Activated naive CD4-positive, alpha-beta T cell treated with anti-CD3 and anti-CD28 coated beads, Interleukin-2, amount 50 U/mL, for 16 hours (primary cell): ENCODE results near the gene ARHGEF16.

ENCODE experiments used
- DNase-seq: peaks from one replicate; pipeline ENCODE4 v3.0.0-alpha.2; 2020

The ARHGEF16 gene

GRCh38 chr1:3469104-3469848 is 14.8 kb downstream of the ARHGEF16 start:
- no peak for DNase-seq

GRCh38 chr1:3469849-3470649 is 15.6 kb downstream of the ARHGEF16 start:
- no peak for DNase-seq

DNA sequence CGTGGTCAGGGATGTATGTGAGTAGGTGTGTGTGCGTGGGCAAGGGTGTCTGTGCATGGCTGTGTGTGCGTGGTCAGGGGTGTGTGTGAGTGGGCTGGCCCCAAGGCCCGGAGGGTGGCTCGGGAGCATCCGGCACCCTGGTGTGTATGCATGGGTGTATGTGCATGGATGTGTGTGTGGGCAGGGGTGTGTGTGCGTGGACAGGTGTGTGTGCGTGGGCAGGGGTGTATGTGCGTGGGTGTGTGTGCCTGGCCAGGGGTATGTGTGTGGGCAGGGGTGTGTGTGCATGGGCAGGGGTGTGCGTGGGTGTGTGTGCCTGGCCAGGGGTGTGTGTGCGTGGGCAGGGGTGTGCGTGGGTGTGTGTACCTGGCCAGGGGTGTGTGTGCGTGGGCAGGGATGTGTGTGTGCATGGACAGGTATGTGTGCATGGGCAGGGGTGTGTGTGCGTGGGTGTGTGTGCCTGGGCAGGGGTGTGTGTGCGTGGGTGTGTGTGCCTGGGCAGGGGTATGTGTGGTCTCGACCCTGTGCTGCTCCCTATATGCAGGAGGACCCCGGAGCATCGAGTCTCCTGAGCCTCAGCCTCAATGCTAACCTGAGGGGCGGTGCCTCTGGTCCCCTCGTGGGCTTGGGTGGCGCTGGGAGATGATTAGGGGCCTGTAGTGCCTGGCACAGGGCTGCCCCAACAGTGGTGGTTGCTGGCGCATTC is 16.3 kb downstream of the ARHGEF16 start:
- DNase-seq = no peak

- no peak for DNase-seq
Measured at GRCh38 chr1:3471356-3472087, 17.1 kb downstream of the ARHGEF16 start.

GRCh38 chr1:3472088-3472850 is 17.8 kb downstream of the ARHGEF16 start:
- no peak for DNase-seq

- no peak for DNase-seq
Measured at GRCh38 chr1:3472906-3473305, 18.4 kb downstream of the ARHGEF16 start.

GRCh38 chr1:3473381-3473844 is 18.9 kb downstream of the ARHGEF16 start:
- DNase-seq = no peak

- no peak for DNase-seq
Measured at GRCh38 chr1:3474016-3474415, 19.6 kb downstream of the ARHGEF16 start.

- DNase-seq = no peak
Measured at GRCh38 chr1:3474421-3474820, 20.0 kb downstream of the ARHGEF16 start.

GRCh38 chr1:3475839-3476573 is 21.5 kb downstream of the ARHGEF16 start:
- no peak for DNase-seq

DNA sequence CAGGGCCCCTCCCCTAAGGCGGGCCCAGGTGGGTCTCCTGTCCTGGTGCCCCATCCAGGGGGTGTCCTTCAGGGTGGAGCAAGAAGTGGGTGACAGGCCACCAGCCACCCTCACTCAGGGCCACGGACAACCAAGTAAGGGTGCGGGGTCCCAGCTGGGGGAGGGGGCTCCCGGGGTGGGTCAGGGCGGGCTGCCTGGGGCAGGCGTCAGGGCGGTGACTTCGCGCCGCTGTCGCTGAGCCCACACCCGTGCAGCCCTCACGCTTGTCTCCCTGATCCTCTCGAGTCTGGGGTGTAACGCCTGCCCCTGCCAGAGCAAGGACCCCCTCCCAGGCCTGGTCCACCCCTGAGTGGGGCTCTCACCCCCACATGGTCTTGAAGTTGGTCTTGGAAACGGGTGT is 22.2 kb downstream of the ARHGEF16 start:
- DNase-seq = no peak

DNA sequence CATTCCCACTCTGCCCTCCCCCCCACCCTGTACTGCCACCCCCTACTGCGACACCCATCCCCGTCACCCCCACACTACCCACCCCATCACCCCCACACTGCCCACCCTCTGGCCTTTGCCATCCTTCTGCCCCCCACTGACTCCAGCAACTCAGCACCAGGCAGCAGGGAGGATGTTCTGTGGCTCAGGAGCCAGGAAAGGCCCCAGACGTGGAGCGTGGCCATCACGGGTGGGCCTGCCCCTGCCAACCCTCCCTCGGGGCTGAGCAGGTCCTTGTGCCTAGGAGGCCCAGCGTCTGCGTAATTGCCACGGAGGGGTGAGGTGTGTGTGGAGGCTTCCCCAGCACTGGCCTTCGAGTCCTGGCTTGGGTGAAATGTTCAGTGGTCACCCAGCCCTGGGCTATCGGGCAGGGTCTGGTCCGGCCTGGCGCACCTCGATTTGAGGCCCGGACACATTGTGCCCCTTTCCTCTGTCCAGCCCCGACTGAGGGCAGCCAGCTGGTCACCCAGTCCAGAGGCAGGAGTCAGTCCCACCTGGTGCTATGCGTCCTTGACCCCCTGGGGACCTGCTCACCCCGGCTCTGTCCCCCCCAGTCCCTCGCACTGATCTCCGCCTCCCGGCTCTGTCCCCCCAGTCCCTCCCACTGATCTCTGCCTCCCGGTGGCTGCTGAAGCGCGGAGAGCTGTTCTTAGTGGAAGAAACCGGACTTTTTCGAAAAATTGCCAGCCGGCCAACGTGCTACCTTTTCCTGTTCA is 23.0 kb downstream of the ARHGEF16 start:
- no peak for DNase-seq

DNA sequence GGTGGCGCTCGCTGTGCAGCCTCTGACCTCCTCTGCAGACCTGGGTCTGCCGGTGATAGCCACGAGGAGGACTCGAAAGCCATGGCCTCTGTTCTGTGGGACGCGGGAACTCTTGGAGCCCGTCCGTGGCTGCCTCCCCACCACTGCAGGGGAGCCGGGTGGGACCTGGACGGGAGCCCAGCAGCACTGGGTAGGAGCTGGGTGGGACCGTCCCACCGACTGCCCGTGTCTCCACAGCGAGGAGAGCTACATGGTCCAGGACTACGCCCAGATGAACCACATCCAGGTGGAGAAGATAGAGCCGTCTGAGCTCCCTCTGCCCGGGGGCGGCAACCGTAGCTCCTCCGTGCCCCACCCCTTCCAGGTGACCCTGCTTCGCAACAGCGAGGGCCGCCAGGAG is 23.7 kb downstream of the ARHGEF16 start:
- no peak for DNase-seq

DNA sequence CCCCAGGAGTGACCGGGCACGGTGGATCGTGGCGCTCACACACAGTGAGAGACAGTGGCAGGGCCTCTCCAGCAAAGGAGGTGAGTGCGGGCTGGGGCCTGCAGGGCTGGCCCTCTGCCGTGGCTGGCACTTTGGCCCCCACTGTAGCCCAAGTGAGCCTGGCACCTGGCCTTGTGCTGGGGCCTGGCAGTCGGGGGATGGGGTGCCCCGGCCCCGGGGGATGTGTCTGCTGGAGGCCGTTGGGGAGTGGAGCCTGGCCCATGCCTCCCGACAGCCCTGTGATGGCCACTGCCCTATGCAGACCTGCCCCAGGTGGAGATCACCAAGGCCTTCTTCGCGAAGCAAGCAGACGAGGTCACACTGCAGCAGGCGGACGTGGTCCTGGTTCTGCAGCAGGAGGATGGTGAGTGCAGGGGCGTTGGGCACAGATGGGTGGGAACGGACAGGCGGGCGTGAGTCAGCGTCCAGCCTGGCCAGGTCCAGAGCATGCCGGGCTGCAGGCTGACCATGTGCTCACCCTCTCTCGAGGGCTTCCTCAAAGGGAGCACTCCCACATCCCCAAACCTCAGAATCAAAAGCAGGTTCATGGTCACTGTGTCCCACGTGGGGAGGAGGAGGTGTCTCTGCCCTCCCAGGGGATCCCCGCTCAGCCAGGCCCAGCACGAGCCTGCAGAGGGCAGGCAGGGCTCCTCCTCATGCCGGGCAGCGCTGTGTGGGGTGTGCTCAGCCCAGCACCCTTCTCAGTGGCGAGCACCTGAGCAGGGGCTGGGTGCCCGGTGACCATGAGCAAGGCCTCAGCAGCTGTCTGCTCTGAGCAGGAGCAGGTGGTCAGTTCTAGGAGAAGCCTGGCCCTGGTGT is 25.3 kb downstream of the ARHGEF16 start:
- no peak for DNase-seq

DNA sequence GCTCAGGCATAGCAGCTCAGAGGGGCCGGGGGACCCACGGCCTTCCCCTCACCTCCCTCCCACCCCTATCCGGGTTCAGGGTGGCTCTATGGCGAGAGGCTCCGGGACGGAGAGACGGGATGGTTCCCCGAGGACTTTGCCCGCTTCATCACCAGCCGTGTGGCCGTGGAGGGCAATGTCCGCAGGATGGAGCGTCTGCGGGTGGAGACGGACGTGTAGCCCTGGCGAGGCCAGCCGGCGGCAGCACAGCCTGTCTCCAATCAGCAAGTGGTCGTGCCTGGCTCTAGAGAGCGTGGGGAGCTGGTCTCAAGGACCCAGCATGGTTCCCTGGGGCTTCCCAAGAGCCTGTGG is 25.9 kb downstream of the ARHGEF16 start:
- no peak for DNase-seq

DNA sequence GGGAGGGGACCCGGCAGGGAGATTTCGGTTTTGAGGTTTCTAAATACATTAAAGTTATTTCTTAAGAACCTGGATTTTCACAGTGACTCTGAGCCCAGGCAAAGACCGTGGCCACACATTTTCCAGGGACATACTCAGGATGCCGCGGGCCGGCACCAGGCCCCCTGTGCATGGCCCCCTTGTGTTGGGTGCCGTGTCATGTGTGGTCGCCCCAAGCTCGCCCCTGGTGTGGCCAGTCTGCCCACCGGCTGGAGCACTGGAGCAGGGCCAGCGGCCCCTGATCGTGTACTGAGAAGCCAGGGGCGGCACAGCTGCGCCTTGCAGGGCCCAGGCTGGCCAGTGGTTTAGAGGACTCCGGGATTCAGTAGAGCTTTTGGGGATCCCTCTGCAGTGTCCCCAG is 26.6 kb downstream of the ARHGEF16 start:
- no peak for DNase-seq

DNA sequence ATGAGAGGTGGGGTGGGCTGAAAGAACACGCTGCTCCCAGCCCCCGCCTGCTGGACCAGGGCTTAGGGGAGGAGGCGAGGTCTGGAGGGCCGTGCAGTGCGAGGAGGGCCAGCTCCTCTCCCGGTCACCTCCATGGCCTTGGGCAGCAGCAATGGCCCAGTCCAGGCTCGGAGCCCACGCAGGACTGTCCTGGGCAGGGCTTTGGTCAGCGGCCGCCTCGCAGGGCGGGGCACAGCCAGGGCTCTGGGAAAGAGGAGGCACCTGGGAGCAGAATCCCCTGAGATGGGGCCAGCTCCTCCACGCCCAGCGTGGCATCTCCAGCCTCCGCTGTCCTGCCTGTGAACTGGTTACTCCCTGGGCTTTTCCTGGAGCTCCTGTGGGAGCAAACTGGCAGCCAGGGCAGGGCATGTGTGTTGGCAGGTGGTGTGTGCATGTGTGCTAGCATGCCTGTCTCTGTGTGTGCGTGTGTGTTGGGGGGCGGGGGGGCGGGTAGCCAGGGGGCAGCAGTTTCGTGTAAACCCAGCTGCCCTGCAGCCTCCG is 27.4 kb downstream of the ARHGEF16 start:
- no peak for DNase-seq

DNA sequence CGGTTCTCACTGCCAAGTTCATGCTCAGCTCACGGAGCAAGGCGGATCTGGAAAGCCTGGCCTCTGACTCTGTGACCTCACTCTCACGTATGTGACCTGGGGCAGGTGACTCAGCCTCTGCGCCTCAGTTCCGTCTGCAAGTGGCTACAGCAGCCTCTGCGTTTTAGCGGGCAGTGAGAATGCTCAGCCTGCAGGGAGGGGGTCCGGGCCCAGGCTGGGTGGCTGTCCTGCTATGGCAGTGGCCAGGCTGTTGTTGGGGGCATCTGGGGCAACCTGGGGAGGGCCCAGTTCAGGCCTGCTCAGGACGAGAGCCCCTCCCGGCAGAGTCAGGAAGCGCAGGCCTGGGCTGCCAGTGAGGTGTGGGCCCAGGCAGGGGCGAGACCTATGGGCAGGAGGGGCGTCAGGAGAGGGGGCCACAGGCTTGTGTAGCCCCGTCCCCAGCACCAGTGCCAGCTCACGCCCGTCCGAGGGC is 27.9 kb downstream of the ARHGEF16 start:
- DNase-seq = no peak

DNA sequence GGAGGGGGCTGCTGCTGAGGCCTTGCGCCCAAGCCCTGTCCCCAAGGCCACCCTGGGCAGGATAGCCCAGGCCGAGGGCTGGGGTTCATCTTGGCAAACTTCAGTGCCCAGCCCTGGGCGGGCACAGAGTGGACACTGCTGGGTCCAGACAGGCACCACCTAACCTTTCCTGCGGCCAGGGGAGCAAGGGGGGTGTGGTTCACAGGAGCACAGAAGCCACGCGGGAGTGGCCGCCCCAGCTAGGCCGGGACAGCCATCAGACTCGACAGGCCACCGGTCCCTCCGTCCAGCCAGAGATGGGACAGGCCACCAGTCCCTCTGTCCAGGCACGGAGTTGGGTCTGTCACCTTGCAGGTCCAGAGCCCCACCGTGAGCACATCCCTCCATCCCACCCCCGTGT is 28.9 kb downstream of the ARHGEF16 start:
- no peak for DNase-seq
